Measurements from ENCODE around the gene MRPL54. TPM values are rescaled to one million over a fixed set of nuclear protein-coding genes. Genes with fewer than 3 reads are reported as not detected.

Gene MRPL54
- total and polyA plus RNA-seq, 2 donors (not counting 1 experiment from before 2014, with no cell fraction given), result 29.7 to 45.4 TPM

DNA sequence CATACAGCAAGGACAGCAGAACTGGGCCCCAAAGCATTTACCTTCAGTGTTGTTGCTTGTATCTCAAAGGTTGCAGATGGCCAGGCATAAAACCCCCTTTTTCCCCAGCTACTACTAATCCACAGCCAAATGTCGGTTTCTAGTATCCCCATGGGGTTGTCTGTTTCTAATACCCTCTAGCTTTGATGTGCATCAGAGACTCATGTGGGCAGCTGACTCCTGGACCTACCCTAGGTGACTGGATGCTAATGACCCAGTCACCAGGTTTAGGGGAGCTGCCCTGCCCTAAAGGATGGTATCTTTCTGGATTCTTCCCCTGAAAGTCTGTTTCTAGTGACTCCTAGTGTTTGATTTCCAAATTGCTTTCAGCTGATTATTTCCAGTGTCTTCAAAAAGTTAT, 30.4 kb upstream of the MRPL54 start:
- no peaks in the 10 kb centered on the region for H3K36me3 ChIP-seq (ENCODE audit: control insufficient read depth, insufficient read depth, low read length)
- no peaks in the 10 kb centered on the region for H4K20me1 ChIP-seq (ENCODE audit: control insufficient read depth, extremely low read depth, insufficient read depth, low read length)
- no peaks in the 10 kb centered on the region for H3K4me1 ChIP-seq (ENCODE audit: control insufficient read depth, extremely low read depth, insufficient read depth, low read length)
- H3K4me3 ChIP-seq (replicated peaks in 1 of 4; ENCODE audit: control extremely low read depth in 1 of 4, insufficient read depth in 1 of 4, low read depth in 3 of 4, low read length in 4 of 4), result no peak overlapping the region
- H3K27ac ChIP-seq (ENCODE audit: insufficient read depth, low read length), result no peak overlapping the region
- H3K9me3 ChIP-seq (ENCODE audit: control insufficient read depth, insufficient read depth, low read depth, low read length), result no peaks in the 10 kb centered on the region
- H3K79me2 ChIP-seq (ENCODE audit: control insufficient read depth, insufficient read depth, low read length), result no peaks in the 10 kb centered on the region
- TF ChIP-seq, protein P1, sequence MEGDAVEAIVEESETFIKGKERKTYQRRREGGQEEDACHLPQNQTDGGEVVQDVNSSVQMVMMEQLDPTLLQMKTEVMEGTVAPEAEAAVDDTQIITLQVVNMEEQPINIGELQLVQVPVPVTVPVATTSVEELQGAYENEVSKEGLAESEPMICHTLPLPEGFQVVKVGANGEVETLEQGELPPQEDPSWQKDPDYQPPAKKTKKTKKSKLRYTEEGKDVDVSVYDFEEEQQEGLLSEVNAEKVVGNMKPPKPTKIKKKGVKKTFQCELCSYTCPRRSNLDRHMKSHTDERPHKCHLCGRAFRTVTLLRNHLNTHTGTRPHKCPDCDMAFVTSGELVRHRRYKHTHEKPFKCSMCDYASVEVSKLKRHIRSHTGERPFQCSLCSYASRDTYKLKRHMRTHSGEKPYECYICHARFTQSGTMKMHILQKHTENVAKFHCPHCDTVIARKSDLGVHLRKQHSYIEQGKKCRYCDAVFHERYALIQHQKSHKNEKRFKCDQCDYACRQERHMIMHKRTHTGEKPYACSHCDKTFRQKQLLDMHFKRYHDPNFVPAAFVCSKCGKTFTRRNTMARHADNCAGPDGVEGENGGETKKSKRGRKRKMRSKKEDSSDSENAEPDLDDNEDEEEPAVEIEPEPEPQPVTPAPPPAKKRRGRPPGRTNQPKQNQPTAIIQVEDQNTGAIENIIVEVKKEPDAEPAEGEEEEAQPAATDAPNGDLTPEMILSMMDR (conservative IDR thresholded peaks at IDR 0.05 in 1 of 2, IDR thresholded peaks at IDR 0.05 in 1 of 2; ENCODE audit: low read depth in 1 of 2, low read length in 2 of 2), result no peak
- no peaks in the 10 kb centered on the region for H3K27me3 ChIP-seq (ENCODE audit: control insufficient read depth, insufficient read depth, low read length)
- no peak overlapping the region for H3K4me2 ChIP-seq (ENCODE audit: extremely low read depth, insufficient read depth, low read length)
- H3K9ac ChIP-seq (ENCODE audit: insufficient read depth, low read length), result no peak overlapping the region
- no peak overlapping the region for H2AFZ ChIP-seq (ENCODE audit: low read length)
- DNase-seq (ENCODE audit: low read depth in 2 of 2), result no peak

DNA sequence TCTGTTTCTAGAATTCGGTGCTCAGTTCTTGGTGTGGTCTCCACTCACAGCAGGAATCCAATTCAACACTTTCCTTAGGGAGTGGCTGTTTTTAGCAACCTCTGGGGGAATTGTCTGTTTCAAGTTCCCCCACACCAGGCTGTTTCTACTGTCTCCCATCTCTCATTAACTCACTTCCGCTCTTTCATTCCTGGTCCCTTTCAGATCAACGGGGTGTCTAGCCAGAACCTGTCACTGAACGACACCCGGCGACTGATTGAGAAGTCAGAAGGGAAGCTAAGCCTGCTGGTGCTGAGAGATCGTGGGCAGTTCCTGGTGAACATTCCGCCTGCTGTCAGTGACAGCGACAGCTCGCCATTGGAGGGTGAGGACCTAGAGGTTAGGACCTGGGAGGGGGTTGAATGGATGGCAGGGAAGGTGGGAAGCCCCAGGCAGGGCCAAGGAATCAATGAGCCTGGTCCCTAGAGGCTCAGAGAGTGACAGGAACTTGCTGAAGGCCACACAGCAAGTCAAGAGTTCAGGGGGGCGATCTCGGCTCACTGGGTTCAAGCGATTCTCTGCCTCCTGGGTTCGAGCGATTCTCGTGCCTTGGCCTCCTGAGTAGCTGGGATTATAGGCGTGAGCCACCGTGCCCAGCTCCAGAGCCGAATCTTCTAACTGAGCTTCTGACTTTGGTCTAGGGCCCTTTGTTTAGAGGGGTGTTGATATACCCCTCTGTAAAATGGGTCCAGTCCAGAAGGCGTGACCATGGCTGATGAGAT, 28.8 kb upstream of the MRPL54 start:
- Histone ChIP-seq H3K27me3 (ENCODE audit: control insufficient read depth, insufficient read depth, low read length) (no peaks in the 10 kb centered on the region), H3K4me2 (ENCODE audit: extremely low read depth, insufficient read depth, low read length) (no peak overlapping the region), H2AFZ (ENCODE audit: low read length) (no peak overlapping the region), H3K4me3 (replicated peaks in 1 of 4; ENCODE audit: control extremely low read depth in 1 of 4, insufficient read depth in 1 of 4, low read depth in 3 of 4, low read length in 4 of 4) (no peak overlapping the region), H3K4me1 (ENCODE audit: control insufficient read depth, extremely low read depth, insufficient read depth, low read length) (no peaks in the 10 kb centered on the region), H3K79me2 (ENCODE audit: control insufficient read depth, insufficient read depth, low read length) (no peaks in the 10 kb centered on the region), H3K36me3 (ENCODE audit: control insufficient read depth, insufficient read depth, low read length) (no peaks in the 10 kb centered on the region), H4K20me1 (ENCODE audit: control insufficient read depth, extremely low read depth, insufficient read depth, low read length) (no peaks in the 10 kb centered on the region), H3K27ac (ENCODE audit: insufficient read depth, low read length) (no peak overlapping the region), H3K9ac (ENCODE audit: insufficient read depth, low read length) (no peak overlapping the region), H3K9me3 (ENCODE audit: control insufficient read depth, insufficient read depth, low read depth, low read length) (no peaks in the 10 kb centered on the region)
- TF ChIP-seq, protein P1 (conservative IDR thresholded peaks at IDR 0.05 in 1 of 2, IDR thresholded peaks at IDR 0.05 in 1 of 2; ENCODE audit: low read depth in 1 of 2, low read length in 2 of 2), result no peak
- DNase-seq (ENCODE audit: low read depth in 2 of 2), result no peak

DNA sequence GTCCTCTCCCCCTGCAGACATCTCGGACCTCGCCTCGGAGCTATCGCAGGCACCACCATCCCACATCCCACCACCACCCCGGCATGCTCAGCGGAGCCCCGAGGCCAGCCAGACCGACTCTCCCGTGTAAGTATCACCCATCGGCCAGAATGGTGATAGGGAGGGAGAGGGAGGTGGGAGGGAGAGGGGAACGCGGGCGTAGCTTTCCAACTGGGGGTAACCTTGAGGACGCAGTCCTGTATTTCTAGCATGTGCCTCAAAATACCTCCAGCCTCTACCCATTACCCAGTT, 28.2 kb upstream of the MRPL54 start:
- Histone ChIP-seq H3K27ac (ENCODE audit: insufficient read depth, low read length) (no peak overlapping the region), H3K27me3 (ENCODE audit: control insufficient read depth, insufficient read depth, low read length) (no peaks in the 10 kb centered on the region)
- no peak for TF ChIP-seq EZH2 (IDR thresholded peaks at IDR 0.05; ENCODE audit: low read length, missing control alignments)
- TF ChIP-seq, protein P1 (conservative IDR thresholded peaks at IDR 0.05 in 1 of 2, IDR thresholded peaks at IDR 0.05 in 1 of 2; ENCODE audit: low read depth in 1 of 2, low read length in 2 of 2), result no peak

More for the DNA sequence above, 28.2 kb upstream of the MRPL54 start:
- H4K20me1 ChIP-seq (ENCODE audit: control insufficient read depth, extremely low read depth, insufficient read depth, low read length), result no peaks in the 10 kb centered on the region
- H3K9me3 ChIP-seq (ENCODE audit: control insufficient read depth, insufficient read depth, low read depth, low read length), result no peaks in the 10 kb centered on the region
- no peak for DNase-seq (ENCODE audit: low read depth in 2 of 2)
- no peaks in the 10 kb centered on the region for H3K36me3 ChIP-seq (ENCODE audit: control insufficient read depth, insufficient read depth, low read length)
- H3K4me1 ChIP-seq (ENCODE audit: control insufficient read depth, extremely low read depth, insufficient read depth, low read length), result no peaks in the 10 kb centered on the region
- no peak overlapping the region for H2AFZ ChIP-seq (ENCODE audit: low read length)
- H3K79me2 ChIP-seq (ENCODE audit: control insufficient read depth, insufficient read depth, low read length), result no peaks in the 10 kb centered on the region
- H3K4me3 ChIP-seq (replicated peaks in 1 of 4; ENCODE audit: control extremely low read depth in 1 of 4, insufficient read depth in 1 of 4, low read depth in 3 of 4, low read length in 4 of 4), result no peak overlapping the region
- H3K4me2 ChIP-seq (ENCODE audit: extremely low read depth, insufficient read depth, low read length), result no peak overlapping the region
- no peak overlapping the region for H3K9ac ChIP-seq (ENCODE audit: insufficient read depth, low read length)
